HG03097 (cell line): ENCODE data around the gene M6PR.
"Not testable (repeated sequence)": the region's sequence is repeated elsewhere in the genome, so short reads cannot be mapped to it uniquely, and the experiment has no call there.

ENCODE experiments used
- ATAC-seq: cut with Tn5 transposase; IDR thresholded peaks from one replicate; pipeline ENCODE4 v1.9.1; 2021; ENCODE audit not compliant: unreplicated experiment, low FRiP score

Gene M6PR

DNA sequence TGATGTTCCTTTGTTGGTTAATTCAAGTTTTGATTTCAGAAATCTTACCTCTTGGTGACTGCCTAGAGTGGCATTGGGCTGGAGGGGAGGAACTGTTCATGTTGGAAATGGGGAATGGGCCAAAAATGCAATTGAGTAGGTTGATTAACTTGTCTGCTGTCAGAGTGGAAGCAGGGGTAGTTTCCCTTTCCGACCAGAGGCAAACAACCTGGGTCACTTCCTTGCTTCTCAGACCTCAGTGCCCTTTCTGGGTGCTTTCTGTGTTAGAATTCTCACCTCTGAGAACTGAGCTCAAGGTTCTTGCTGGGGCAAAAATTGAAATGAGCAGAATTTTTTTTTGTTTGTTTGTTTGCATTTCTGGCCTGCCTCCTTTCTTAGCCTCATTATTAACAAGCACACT lies 2.3 kb upstream of the M6PR start:
- no peak for ATAC-seq

DNA sequence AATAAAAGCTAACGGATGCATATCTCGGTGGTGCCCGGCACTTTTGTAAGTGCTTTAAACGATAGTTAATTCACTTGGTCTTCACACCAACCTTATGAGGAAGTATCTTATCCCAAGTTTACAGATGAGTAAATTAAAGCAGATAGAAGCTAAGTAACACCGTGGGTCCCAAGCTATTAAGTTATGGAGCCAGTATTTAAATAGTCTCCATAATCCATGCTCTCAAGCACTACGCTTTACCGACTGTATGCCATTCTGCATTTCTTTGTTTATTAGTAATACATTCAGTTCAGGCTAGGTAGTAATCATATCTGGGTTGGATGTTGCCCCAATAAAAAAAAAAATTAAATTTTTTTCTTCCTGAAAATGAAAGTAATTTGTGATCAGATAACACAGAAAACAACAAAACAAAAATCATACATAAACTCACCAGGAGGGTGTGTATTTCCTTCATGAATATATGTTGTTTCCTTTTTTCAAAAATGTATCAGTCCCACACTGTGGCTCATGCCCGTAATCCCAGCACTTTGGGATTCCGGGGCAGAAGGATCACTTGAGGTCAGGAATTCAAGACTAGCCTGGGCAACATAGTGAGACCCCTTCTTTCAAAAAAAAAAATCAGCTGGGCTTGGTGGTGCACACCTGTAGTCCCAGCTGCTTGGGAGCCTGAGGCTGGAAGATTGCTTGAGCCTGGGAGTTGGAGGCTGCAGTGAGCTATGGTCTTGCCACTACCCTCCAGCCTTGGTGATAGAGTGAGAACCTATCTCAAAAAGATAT lies 1.4 kb upstream of the M6PR start:
- ATAC-seq = no peak

DNA sequence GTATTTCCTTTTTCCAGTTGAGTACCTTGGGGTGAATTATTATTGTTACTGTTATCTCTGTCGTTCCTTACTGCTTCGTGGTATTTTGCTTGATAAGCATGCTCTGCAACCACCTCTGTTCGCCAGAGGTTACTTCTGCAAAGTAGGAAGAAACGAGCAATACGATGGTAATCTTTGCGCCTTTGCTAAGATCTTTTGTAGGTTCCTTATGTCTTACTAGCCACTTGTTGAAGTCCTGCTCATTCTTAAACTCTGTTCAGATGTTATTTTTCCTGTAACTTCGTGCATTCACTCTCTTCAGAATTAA lies 729 bp upstream of the M6PR start:
- no peak for ATAC-seq

DNA sequence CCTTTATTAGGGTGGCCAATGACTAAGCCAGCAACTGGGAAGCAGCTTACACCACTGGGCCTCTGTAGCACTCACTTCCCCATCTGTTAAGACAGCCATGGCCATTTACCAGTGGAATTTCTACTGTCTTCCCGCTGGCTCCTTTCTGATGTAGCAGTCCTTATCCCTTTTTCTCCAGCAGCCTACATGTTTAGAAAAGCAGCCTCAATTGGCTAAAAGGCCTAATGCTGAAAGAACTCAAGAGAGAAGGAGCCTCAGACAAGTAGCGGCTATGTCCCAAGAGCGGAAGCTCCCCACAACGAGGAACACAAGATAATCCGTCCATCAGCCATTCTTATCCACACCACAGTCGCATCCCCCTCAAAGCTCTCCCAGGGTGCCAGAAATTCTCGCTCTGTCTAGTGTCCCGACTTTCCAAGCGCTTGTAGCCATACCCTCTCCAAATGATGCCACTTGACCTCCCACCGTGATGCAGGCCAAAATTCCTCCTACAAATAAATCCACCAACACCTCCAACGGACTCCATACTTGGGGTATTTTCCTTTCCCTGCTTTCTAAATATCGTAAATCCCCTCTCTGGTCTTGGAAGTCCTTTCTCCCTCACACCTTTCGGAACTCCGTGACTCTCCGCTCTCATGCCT lies 624 bp downstream of the M6PR start:
- ATAC-seq = no peak

DNA sequence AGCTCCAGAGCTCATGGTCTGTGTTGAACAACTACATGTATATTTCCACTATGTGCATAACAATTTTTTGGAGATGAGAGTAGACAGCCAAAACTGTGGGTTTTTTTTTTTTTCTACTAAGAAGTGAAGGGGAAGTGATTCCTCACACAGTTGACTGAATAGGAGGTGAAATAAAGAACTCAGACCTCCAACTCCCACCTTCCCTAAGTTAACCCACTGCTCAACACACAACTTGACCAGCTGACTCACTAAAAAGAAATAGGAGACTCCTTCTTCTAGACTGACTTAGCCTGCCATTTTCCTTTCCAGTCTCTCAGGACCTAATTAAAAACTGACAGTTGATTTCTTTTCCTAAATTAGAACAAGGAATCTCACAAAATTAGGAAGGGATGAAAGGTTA lies 1.7 kb downstream of the M6PR start:
- ATAC-seq = no peak

DNA sequence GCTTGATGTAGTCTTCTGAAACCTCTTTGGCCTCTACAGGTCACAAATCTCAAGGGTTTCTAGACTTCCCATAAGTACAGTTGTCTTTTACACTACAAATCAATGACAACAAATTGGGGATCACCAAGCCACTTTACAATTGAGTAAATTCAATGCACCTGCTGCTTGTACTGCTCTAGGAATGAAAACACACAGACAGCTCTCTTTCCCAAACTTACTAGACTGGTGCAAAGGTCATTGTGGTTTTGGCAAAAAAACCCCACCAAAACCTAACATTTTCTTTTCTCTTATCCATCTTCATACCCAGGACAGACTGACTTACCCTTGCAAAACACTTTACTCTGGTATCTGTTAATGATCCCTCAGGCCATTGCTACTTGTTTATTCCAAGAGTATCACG lies 2.7 kb downstream of the M6PR start:
- ATAC-seq = no peak

DNA sequence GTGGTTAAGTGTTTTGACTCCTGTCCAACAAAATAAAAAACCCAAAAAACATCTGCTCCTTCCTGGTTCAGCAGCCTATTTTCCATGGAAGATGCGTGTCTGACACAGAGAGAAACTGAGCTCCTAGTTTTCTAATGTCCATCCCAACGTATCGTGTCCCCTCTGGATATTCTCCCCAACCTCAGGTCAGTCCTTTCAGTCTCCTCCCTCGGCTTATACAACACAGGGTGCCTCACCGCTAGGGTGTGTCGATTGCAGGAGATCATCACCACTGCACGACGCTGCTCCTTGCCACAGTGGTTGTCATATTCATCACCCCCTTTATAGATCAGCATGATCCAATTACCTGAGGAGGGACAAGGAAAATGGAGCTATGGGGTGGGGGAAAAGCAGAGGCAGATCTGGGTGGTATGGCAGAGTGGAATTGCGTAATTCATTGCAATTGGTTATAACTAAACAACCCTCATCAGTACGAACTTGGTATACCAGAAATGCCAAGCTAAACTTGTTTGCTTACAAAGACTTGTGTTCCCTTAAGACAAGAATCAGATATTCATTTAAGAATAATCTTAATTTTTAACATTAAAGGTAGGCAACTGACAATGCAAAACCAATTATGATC lies 5.8 kb downstream of the M6PR start:
- no peak for ATAC-seq

DNA sequence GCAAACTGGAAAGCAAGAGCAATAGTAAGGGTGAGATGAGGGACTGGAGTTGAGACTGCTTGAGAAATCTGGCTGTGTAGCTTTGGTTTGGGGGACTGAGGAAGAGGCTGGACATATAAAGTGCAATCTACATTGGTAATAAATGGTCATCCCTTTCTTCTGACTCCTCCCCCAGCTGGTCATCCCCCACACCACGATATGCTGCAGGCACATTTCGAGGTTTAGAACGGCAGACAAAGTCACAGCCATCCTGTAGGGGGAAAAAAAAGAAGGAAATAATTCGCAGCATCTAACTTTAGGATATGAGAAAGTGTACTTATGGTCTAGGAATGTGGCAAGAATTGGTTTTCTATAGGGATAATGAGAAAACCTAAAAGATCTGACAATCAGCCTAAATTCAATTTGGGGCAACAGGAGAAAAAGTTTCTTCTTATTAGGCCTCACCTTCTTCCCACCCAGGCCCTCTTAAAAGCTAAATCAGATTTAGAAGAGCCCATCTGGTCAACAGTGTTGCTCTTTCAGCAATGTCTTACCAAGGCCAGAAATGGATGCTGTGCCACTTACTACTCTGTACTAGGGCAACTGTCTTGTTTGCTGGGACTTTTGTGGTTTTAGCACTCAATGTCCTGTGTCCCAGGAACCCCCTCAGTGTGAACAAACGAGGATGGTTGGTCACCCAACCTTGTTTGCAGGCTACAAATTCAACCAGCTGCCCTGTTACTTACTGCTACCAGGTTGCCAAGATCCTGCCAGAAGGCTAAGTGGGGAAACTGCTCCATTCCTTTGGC lies 7.6 kb downstream of the M6PR start:
- no peak for ATAC-seq

DNA sequence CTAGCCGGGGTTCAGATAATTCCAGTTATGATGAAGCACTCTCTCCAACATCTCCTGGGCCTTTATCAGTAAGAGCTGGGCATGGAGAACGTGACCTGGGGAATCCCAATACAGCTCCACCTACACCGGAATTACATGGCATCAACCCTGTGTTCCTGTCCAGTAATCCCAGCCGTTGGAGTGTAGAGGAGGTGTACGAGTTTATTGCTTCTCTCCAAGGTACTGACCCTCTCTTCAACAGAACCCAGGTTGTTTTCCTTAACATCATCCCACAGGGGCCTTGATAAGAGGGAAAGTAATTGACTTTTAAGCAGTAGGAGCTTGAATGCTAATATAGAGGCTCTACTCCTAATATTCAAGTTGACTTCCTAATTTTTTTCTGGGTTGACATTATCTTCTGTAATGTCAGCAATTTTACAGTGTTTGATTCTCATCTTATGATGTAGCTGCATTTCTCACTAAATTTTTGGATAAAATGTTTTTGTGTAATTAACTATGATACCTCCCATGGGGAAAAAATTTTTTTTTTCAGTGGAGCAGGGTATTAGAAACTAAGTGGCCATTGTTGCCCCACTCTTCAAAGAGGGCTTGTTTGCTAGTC lies 11.5 kb downstream of the M6PR start:
- ATAC-seq = not testable (repeated sequence)

DNA sequence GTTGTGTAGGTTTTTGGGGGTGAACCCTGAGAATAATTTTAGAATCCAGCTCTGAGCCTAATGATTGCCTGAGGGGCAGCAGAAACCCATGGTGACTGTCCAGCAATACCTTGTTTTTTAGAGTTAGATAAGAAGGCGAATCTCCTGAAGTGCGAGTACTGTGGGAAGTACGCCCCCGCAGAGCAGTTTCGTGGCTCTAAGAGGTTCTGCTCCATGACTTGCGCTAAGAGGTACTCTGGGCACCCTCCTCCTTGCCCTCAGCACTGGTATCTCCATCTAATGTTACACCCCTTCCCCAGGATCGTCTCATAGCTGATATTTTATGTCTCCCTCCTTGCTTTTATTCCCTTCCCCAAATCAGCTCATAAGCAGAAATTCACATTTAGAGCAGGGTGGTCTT lies 12.7 kb downstream of the M6PR start:
- ATAC-seq = no peak

DNA sequence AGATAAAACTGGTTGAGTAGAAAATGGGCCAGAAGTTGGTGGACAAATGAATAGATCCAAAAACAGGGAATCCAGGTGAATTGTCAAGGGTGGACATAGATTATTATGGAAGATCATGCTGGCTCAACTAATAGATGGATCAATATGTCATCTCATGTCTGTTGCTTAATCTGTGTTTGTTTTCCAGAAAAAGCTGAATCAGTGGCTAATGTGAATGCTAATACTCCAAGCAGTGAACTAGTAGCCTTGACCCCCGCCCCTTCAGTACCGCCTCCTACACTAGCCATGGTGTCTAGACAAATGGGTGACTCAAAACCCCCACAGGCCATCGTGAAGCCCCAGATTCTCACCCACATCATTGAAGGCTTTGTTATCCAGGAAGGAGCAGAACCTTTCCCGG lies 15.4 kb downstream of the M6PR start:
- not testable (repeated sequence) for ATAC-seq

DNA sequence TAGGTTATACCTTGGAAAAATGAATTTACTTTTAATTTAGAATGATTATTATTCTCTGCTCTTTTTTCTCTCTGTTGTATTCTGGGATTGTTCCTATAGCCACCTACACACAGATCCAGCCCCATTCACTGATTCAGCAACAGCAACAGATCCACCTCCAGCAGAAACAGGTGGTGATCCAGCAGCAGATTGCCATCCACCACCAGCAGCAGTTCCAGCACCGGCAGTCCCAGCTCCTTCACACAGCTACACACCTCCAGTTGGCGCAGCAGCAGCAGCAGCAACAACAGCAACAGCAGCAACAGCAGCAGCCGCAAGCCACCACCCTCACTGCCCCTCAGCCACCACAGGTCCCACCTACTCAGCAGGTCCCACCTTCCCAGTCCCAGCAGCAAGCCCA lies 17.0 kb downstream of the M6PR start:
- not testable (repeated sequence) for ATAC-seq

DNA sequence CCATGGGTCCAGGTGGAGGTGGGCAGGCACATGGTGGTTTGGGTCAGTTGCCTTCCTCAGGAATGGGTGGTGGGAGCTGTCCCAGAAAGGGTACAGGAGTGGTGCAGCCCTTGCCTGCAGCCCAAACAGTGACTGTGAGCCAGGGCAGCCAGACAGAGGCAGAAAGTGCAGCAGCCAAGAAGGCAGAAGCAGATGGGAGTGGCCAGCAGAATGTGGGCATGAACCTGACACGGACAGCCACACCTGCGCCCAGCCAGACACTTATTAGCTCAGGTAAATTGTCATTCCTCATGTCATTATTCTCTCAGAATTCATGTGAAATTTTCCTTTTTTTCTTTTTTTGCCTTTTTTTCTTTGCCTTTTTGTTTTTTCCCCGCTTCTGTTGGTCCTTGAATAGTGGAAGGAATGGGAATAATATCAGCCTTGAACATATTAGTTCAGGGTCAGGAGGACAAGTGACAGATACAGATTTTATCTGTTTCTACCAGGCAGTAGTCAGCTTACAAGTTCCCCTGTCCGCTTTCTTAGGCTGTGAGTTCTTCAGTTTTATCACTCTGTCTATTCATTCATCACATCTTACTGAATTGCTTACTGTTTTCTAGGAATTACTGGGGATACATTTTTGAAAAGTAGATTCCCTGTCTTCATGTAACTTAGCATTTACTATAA lies 18.7 kb downstream of the M6PR start:
- not testable (repeated sequence) for ATAC-seq

DNA sequence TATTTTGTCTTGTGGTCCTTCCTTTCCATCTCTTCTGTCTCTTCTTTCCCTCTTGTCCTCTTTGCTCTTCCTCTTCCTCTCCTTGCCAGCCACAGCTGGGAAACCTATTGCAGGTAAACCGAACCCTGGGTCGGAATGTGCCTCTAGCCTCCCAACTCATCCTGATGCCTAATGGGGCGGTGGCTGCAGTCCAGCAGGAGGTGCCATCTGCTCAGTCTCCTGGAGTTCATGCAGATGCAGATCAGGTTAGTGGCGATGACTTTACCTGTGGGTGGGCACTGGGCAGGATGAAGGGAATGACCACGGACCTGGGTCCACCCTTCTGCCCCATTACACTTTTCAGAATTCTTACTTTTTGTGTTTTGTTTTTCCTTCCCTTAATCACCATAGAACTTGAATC lies 26.9 kb downstream of the M6PR start:
- ATAC-seq = no peak

DNA sequence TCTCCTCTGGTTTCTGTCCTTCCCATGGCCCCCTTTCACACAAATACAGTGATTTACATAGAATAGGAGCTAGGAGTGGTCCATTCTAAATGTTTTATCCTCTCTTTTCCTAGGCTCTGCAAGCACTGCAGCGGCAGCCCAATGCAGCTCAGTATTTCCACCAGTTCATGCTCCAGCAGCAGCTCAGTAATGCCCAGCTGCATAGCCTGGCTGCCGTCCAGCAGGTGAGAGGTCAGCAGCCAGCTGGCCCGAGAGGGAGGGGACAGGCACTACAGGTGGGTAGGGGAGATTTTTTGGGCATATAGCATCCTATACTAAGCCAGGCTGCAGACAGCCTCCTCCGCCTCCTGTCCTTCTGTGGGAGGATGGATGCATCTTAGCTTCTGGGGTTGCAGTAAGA lies 29.8 kb downstream of the M6PR start:
- ATAC-seq = not testable (repeated sequence)

DNA sequence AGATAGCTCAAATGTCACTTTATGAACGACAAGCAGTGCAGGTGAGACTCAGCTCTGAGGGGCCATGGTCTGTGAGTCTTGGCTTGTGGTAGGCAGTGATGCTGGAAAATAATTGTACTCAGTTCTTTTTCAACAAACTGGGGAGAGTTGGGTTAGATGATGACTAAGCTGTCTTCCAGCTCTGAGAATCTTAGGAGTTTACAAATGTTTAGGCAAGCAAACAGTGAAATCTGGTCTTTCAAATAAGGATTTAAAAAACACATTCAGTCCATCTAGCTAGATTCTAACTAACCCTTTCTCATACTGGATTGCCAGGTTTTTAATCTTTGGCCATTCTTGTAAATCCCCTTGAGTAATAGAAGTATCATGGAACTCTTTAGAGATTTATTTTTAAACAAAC lies 31.7 kb downstream of the M6PR start:
- ATAC-seq = no peak

DNA sequence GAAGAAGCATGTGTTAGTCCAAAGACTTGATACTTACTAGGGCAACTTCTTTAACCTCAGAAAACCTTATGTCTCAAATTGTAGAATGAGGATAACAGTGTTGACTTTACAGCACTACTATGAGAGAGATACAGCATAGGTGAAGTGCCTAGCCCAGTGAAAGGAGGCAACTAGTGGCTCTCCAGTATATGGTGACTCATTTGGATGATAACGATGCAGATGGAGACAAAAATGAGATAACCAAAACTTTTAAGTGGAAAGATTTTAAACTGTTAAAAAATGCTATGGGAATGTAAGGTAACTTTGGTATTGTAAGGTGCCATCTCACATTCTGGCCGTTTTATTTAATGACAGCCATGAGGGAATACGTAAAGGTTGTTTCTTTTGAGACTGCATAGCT lies 32.4 kb downstream of the M6PR start:
- ATAC-seq = no peak

DNA sequence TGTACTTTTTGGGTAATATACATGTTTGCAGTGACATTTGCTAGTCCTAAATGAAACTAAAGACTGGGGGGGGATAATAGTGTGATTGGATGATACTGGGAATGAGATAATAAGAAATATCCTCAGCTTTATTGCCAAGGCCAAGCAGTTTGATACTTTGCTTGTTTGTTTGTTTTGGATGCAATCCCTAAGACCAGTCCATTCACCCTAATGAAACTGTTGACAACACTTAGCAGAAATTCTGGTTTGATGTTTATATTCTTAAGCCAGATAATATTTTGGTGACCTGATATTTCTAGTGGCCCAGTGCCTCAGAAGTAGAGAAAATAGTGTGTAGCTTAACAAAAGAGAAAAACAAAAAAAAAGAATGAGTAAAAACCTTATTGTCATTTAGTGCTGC lies 33.3 kb downstream of the M6PR start:
- ATAC-seq = no peak

DNA sequence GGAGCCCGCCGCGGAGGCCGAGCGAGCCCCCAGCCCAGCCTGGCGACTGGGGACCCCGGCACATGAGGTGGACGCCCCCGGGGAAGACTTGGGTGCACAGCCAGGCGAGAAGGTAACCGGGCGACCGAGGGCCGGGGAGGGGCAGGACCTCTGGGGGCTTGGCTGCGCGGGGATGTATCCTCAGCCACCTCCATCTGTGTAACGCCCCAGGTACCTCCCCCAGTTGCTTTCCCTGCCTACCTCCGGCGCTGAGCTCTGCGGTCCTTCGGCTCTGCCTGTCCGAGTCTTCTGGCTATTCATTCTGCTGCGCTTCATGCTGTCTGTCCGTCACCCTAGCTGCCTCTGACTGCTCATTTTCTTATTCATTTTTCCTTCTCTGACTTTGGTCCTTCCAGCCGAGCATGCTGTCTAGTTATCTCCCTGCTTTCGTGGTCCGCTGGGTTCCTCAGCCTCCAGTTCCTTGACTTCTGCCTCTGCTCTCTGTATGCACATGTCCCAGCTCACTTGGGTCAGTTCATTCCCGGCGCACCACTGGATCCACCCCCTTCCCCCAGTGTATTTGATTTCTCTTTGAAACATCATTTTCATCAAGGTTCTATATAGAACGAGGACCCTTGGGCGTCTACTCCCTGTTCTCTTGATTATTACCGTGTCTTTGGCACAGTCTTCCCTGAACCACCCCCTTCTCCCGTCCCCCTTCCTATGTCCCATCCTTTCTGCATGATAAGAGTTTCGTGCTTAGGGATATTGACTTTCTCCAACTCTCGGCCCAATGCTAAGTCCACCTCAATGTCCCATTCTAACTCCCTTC lies 34.5 kb downstream of the M6PR start:
- peak; percentile 37 for ATAC-seq
